OCI-M2 (cell line): ENCODE results near the gene SDC3.

Source experiments
- DNase-seq: peaks from one replicate; lab custom pipeline; 2025; ENCODE audit not compliant: unreplicated experiment; lab: John Stamatoyannopoulos, UW

The SDC3 gene

GRCh38 chr1:30905916-30906620, 2.5 kb downstream of the SDC3 start:
- no peak for DNase-seq

GRCh38 chr1:30905403-30905802, 3.2 kb downstream of the SDC3 start:
- no peak for DNase-seq

GRCh38 chr1:30904962-30905335, 3.6 kb downstream of the SDC3 start:
- no peak for DNase-seq

GRCh38 chr1:30904191-30904961, 4.2 kb downstream of the SDC3 start:
- no peak for DNase-seq

GRCh38 chr1:30903343-30904034, 5.1 kb downstream of the SDC3 start:
- no peak for DNase-seq

GRCh38 chr1:30902593-30903290, 5.8 kb downstream of the SDC3 start:
- no peak for DNase-seq

- no peak for DNase-seq
Measured at GRCh38 chr1:30901798-30902581, 6.6 kb downstream of the SDC3 start.

- DNase-seq, result no peak
Measured at GRCh38 chr1:30900931-30901560, 7.5 kb downstream of the SDC3 start.

GRCh38 chr1:30900486-30900885, 8.1 kb downstream of the SDC3 start:
- DNase-seq, result no peak

GRCh38 chr1:30899577-30900389, 8.8 kb downstream of the SDC3 start:
- DNase-seq, result no peak

GRCh38 chr1:30898031-30898815, 10.3 kb downstream of the SDC3 start:
- no peak for DNase-seq

GRCh38 chr1:30896905-30897304, 11.7 kb downstream of the SDC3 start:
- DNase-seq, result no peak

GRCh38 chr1:30895944-30896660, 12.5 kb downstream of the SDC3 start:
- DNase-seq, result no peak

GRCh38 chr1:30895382-30895943, 13.1 kb downstream of the SDC3 start:
- no peak for DNase-seq

GRCh38 chr1:30894508-30894973, 14.0 kb downstream of the SDC3 start:
- DNase-seq, result no peak

- DNase-seq, result no peak
Measured at GRCh38 chr1:30893776-30894507, 14.6 kb downstream of the SDC3 start.

- no peak for DNase-seq
Measured at GRCh38 chr1:30892671-30893073, 15.9 kb downstream of the SDC3 start.
